PC-3 (cell line): Measurements from ENCODE around the gene SMG6.

Experiments used
- CTCF ChIP-seq: fragments of 300-600 bp; sonication (generic); conservative IDR thresholded peaks from 2 replicates; pipeline ENCODE4 v1.5.1; 2017; ENCODE audit warnings: antibody characterized with exemption, low read depth, mild to moderate bottlenecking, low read length
- EZH2phosphoT487 ChIP-seq: fragments of 300-600 bp; sonication (generic); IDR thresholded peaks from 2 replicates; pipeline ENCODE4 v1.6.1; 2018; ENCODE audit warnings: mild to moderate bottlenecking, antibody characterized with exemption, low read length, borderline replicate concordance

- TF ChIP-seq CTCF, result no peak
- no peak for TF ChIP-seq EZH2phosphoT487
Observed at GRCh38 chr17:2198927-2199326, 104.7 kb downstream of the SMG6 start.
